OCI-LY1 (cell line): ENCODE results near the gene CDRT4.

Experiments
- CTCF ChIP-seq: fragments of 200-600 bp; sonication (generic), shearing (Covaris generic); IDR thresholded peaks from 2 replicates; pipeline ENCODE4 v1.5.1; 2017; ENCODE audit warnings: mild to moderate bottlenecking, antibody characterized with exemption, low read length, moderate library complexity, mixed read lengths
- EZH2 ChIP-seq: fragments of 200-600 bp; sonication (generic), shearing (Covaris generic); IDR thresholded peaks from 2 replicates; pipeline ENCODE4 v1.8.0; 2017; ENCODE audit warnings: borderline replicate concordance, mixed run types, mild to moderate bottlenecking, antibody characterized with exemption, low read length, moderate library complexity, mixed read lengths

- TF ChIP-seq CTCF (no peak), EZH2 (no peak)
These were observed 21.1 kb upstream of the CDRT4 start for GRCh38 chr17:15488557-15488956.
